CD1c-positive myeloid dendritic cell (primary cell): ENCODE data around the gene ADAM19.

ENCODE experiments used
- DNase-seq: peaks from one replicate; pipeline ENCODE4 v3.0.0-alpha.2; 2016; ENCODE audit errors: extremely low spot score

The ADAM19 gene

GRCh38 chr5:157597277-157597676 lies 21.7 kb upstream of the ADAM19 start:
- no peak for DNase-seq

GRCh38 chr5:157596487-157596886 lies 20.9 kb upstream of the ADAM19 start:
- DNase-seq, result peak; percentile 86

GRCh38 chr5:157594675-157595459 lies 19.3 kb upstream of the ADAM19 start:
- peak; percentile 78 for DNase-seq

GRCh38 chr5:157594257-157594656 lies 18.7 kb upstream of the ADAM19 start:
- no peak for DNase-seq

GRCh38 chr5:157593052-157593757 lies 17.6 kb upstream of the ADAM19 start:
- no peak for DNase-seq

- peak; percentile 45 for DNase-seq
Measured at GRCh38 chr5:157592594-157592993, 17.0 kb upstream of the ADAM19 start.

GRCh38 chr5:157590478-157590877 lies 14.9 kb upstream of the ADAM19 start:
- no peak for DNase-seq

GRCh38 chr5:157584628-157585027 lies 9.1 kb upstream of the ADAM19 start:
- no peak for DNase-seq

GRCh38 chr5:157582731-157583620 lies 7.4 kb upstream of the ADAM19 start:
- no peak for DNase-seq

- DNase-seq, result peak; percentile 93
Measured at GRCh38 chr5:157581901-157582300, 6.3 kb upstream of the ADAM19 start.

- no peak for DNase-seq
Measured at GRCh38 chr5:157578079-157578780, 2.7 kb upstream of the ADAM19 start.

- no peak for DNase-seq
Measured at GRCh38 chr5:157576678-157577077, 1.1 kb upstream of the ADAM19 start.

- no peak for DNase-seq
Measured at GRCh38 chr5:157574456-157575380, 857 bp downstream of the ADAM19 start.

GRCh38 chr5:157571357-157571827 lies 4.2 kb downstream of the ADAM19 start:
- peak; percentile 73 for DNase-seq

- peak; percentile 75 for DNase-seq
Measured at GRCh38 chr5:157570531-157571200, 4.9 kb downstream of the ADAM19 start.

- DNase-seq, result no peak
Measured at GRCh38 chr5:157568720-157569119, 6.9 kb downstream of the ADAM19 start.

- DNase-seq, result peak; percentile 45
Measured at GRCh38 chr5:157568222-157568621, 7.4 kb downstream of the ADAM19 start.

GRCh38 chr5:157566902-157567489 lies 8.6 kb downstream of the ADAM19 start:
- DNase-seq, result peak; percentile 93
